Ishikawa (cell line): ENCODE data around the gene GAL3ST3.

Experiments used
- FOXM1 ChIP-seq: IDR thresholded peaks from 2 replicates; pipeline ENCODE4 v1.6.1; 2012; ENCODE audit warnings: low read depth, borderline replicate concordance
- RAD21 ChIP-seq: IDR thresholded peaks from 2 replicates; pipeline ENCODE4 v1.6.1; 2012; ENCODE audit warnings: low read depth
- REST ChIP-seq: IDR thresholded peaks from 2 replicates; pipeline ENCODE4 v1.6.1; 2012; ENCODE audit warnings: low read depth, mild to moderate bottlenecking
- TAF1 ChIP-seq: IDR thresholded peaks from 2 replicates; pipeline ENCODE4 v1.6.1; 2012; ENCODE audit warnings: low read depth, mild to moderate bottlenecking

- no peak for TF ChIP-seq TAF1
- no peak for TF ChIP-seq RAD21
- no peak for TF ChIP-seq REST
- no peak for TF ChIP-seq FOXM1
Observed at GRCh38 chr11:66056501-66056900, 7.5 kb upstream of the GAL3ST3 start.
